Measurements from ENCODE around the gene DPP3.

Gene DPP3

DNA sequence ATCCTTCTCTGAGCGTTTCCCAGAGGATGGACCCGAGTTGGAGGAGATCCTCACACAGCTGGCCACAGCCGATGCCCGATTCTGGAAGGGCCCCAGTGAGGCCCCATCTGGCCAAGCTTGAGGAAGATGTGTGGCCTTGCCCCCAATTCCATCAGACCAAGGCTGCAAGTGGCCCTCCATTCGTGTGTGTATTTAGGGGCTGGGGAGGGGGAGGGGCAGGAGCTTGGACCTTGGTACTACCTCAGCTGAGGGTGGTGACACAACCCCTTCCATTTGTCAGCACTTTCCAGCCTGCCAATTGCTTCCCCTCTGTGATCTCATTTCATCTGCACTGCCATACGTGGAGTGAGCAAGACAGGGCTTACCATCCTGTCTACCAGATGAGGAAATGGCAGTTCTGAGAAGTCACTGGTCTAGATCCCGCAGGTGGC, 28.9 kb downstream of the DPP3 start:
- Histone ChIP-seq H3K4me3 (IDR thresholded peaks at IDR 0.05; ENCODE audit: insufficient read depth, low read depth, low read length) (no peak overlapping the region), H3K4me1 (ENCODE audit: low read depth, poor library complexity, severe bottlenecking) (peaks cover 9% of the 10 kb centered on the region), H3K27ac (no peak overlapping the region), H3K9ac (no peak overlapping the region), H2AFZ (ENCODE audit: low read depth) (no peak overlapping the region), H3K27me3 (ENCODE audit: insufficient read depth, low read depth) (no peaks in the 10 kb centered on the region), H4K20me1 (ENCODE audit: insufficient read depth) (no peaks in the 10 kb centered on the region), H3K79me2 (ENCODE audit: insufficient read depth, low read depth) (peaks cover 6% of the 10 kb centered on the region), H3K36me3 (ENCODE audit: insufficient read depth) (no peaks in the 10 kb centered on the region), H3K4me2 (no peak overlapping the region)
- TF ChIP-seq CTCF (conservative IDR thresholded peaks at IDR 0.05; ENCODE audit: low read depth, low read length): no peak

DNA sequence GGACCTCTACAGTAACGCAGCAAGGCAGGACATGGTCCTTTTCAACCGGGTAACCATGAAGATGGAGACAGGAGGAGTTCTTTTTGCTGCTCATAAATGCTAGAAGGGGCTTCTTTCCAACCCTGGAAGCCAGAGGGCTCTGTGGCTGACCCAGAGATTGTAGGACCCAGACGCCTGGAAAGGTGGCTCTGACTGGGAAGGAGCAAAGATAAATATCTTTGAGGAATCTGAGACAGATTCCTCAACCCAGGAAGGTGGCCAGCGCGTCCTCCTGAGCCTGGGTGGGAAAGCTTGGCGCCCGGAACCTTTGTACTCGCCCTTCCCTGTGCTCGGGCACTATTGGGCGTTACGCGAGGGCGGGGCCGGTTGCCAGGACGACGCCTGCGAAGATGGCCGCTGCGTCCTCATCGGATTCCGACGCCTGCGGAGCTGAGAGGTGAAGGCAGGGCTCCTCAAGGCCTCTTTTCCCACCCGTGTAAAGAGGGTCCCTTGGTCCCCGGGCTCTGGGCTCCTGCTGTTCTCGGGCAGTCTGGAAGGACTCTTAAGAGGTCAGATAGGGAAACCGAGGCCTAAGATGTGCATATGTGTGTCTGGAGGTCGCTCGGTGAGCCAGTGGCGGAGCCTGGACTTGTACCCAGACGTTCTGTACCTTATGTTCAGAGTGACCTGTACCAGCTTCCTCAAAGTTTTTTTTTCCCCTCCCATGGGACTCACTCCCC, 30.2 kb downstream of the DPP3 start, which contains the start of gene BBS1:
BBS1 (plus strand) TSS at position 365 of the 719 bp plus-strand sequence; CDS start at position 390, 25 bp downstream.
- no peak within 1 kb of the TSS for H3K4me3 ChIP-seq (IDR thresholded peaks at IDR 0.05; ENCODE audit: insufficient read depth, low read depth, low read length)
- no peak within 1 kb of the TSS for H3K27ac ChIP-seq
- no peaks in the 10 kb centered on the region for H3K27me3 ChIP-seq (ENCODE audit: insufficient read depth, low read depth)
- H3K79me2 ChIP-seq (ENCODE audit: insufficient read depth, low read depth): peaks cover 6% of the 10 kb centered on the region
- H3K4me2 ChIP-seq: peak within 1 kb of the TSS; percentile 83
- no peaks in the 10 kb centered on the region for H3K36me3 ChIP-seq (ENCODE audit: insufficient read depth)
- peaks cover 9% of the 10 kb centered on the region for H3K4me1 ChIP-seq (ENCODE audit: low read depth, poor library complexity, severe bottlenecking)
- H3K9ac ChIP-seq: peak within 1 kb of the TSS; percentile 14; the same call in 1 of the 2 replicates
- no peak for TF ChIP-seq CTCF (conservative IDR thresholded peaks at IDR 0.05; ENCODE audit: low read depth, low read length)
- no peaks in the 10 kb centered on the region for H4K20me1 ChIP-seq (ENCODE audit: insufficient read depth)
- H2AFZ ChIP-seq (ENCODE audit: low read depth): peak within 1 kb of the TSS; percentile 97

- TF ChIP-seq CTCF (conservative IDR thresholded peaks at IDR 0.05; ENCODE audit: low read depth, low read length): no peak
Observed at GRCh38 chr11:66510990-66511339, 30.7 kb downstream of the DPP3 start.

GRCh38 chr11:66523611-66524010, 43.4 kb downstream of the DPP3 start:
- no peaks in the 10 kb centered on the region for H3K36me3 ChIP-seq (ENCODE audit: insufficient read depth)
- TF ChIP-seq CTCF (conservative IDR thresholded peaks at IDR 0.05; ENCODE audit: low read depth, low read length): no peak
- no peaks in the 10 kb centered on the region for H3K4me1 ChIP-seq (ENCODE audit: low read depth, poor library complexity, severe bottlenecking)
- no peaks in the 10 kb centered on the region for H3K79me2 ChIP-seq (ENCODE audit: insufficient read depth, low read depth)
- no peak overlapping the region for H2AFZ ChIP-seq (ENCODE audit: low read depth)
- no peak overlapping the region for H3K9ac ChIP-seq
- H3K4me2 ChIP-seq: no peak overlapping the region
- H3K27ac ChIP-seq: no peak overlapping the region
- H3K27me3 ChIP-seq (ENCODE audit: insufficient read depth, low read depth): no peaks in the 10 kb centered on the region
- H4K20me1 ChIP-seq (ENCODE audit: insufficient read depth): no peaks in the 10 kb centered on the region
- no peak overlapping the region for H3K4me3 ChIP-seq (IDR thresholded peaks at IDR 0.05; ENCODE audit: insufficient read depth, low read depth, low read length)

More at GRCh38 chr11:66510990-66511339, 30.7 kb downstream of the DPP3 start:
- Histone ChIP-seq H3K4me3 (IDR thresholded peaks at IDR 0.05; ENCODE audit: insufficient read depth, low read depth, low read length) (no peak overlapping the region), H3K79me2 (ENCODE audit: insufficient read depth, low read depth) (peaks cover 6% of the 10 kb centered on the region), H4K20me1 (ENCODE audit: insufficient read depth) (no peaks in the 10 kb centered on the region), H3K4me1 (ENCODE audit: low read depth, poor library complexity, severe bottlenecking) (peaks cover 9% of the 10 kb centered on the region), H3K36me3 (ENCODE audit: insufficient read depth) (no peaks in the 10 kb centered on the region), H2AFZ (ENCODE audit: low read depth) (peak overlapping the region; percentile 97; the same call in 1 of the 2 replicates), H3K27ac (no peak overlapping the region), H3K4me2 (peak overlapping the region; percentile 83), H3K9ac (no peak overlapping the region; the same call in 1 of the 2 replicates), H3K27me3 (ENCODE audit: insufficient read depth, low read depth) (no peaks in the 10 kb centered on the region)
